ENCODE measurements around the gene FOXP4.
A peak's percentile ranks its signal among the peaks of the same experiment; 100 is the strongest.

The FOXP4 gene, protein sequence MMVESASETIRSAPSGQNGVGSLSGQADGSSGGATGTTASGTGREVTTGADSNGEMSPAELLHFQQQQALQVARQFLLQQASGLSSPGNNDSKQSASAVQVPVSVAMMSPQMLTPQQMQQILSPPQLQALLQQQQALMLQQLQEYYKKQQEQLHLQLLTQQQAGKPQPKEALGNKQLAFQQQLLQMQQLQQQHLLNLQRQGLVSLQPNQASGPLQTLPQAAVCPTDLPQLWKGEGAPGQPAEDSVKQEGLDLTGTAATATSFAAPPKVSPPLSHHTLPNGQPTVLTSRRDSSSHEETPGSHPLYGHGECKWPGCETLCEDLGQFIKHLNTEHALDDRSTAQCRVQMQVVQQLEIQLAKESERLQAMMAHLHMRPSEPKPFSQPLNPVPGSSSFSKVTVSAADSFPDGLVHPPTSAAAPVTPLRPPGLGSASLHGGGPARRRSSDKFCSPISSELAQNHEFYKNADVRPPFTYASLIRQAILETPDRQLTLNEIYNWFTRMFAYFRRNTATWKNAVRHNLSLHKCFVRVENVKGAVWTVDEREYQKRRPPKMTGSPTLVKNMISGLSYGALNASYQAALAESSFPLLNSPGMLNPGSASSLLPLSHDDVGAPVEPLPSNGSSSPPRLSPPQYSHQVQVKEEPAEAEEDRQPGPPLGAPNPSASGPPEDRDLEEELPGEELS

GRCh38 chr6:41545703-41546474, at the start of gene FOXP4:
FOXP4 (plus strand) TSS chr6:41546381; CDS start chr6:41565761, 19,380 bp downstream.
- peak; percentile 94 for DNase-seq (ENCODE audit: low read depth)

DNA sequence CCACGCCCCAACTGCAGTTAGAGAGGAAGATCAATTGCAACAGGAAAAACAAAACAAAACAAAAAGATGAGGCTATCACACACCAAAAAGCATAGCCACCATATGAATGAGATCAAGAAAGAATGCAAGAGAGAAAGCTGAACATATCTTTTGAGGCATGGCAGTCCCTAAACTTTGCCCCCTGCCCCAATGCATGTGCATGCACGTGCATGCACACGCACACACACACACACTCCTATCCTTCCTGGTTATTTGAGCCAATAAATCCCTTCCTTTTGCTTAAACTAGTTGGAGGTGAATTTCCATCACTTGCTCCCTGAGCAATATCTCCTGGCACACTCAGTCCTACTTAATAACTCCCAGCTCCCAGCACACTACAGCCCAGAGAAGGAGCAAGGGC, 48.6 kb upstream of the FOXP4 start:
- no peak for DNase-seq (ENCODE audit: low read depth)

DNA sequence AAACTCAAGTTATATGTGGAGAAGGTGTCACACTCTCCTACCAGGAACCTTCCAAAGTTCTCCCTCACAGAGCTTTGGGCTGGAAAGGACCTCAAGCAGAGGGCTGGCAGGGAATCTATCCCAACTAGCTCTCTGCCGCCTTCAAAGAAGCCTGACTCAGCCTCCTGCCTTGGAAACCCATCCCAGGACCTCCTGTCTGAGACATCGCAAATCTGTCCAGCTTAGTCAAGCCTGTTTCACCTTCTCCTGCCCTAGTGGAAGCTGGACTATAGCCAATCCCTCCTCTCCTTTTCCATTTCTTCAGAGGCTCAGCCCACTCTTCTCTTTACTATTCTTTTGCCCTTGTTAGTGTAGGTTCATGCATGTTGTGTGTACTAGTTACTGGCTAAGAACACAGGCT, 48.2 kb upstream of the FOXP4 start:
- peak; percentile 35 for DNase-seq (ENCODE audit: low read depth)

GRCh38 chr6:41498968-41499599, 47.1 kb upstream of the FOXP4 start:
- DNase-seq (ENCODE audit: low read depth): no peak

DNA sequence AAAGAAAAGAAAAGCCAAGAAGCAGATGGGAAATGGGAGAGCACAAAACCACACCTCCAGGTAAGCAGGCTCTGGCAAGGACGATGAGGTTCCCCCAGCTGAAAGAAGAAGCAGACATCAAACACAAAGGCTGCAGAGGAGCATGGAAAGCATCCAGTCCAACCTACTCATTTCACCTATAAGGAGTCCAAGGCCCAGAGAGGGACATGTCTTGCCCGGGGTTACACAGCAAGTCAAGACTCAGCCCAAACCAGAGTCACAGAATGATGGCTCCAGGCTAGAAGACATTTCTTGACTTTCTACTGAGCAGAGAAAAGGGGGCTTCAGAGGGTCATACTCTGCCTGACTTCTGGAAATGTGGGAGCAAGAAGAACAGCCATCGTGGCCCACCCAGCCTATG, 45.6 kb upstream of the FOXP4 start:
- DNase-seq (ENCODE audit: low read depth): no peak

DNA sequence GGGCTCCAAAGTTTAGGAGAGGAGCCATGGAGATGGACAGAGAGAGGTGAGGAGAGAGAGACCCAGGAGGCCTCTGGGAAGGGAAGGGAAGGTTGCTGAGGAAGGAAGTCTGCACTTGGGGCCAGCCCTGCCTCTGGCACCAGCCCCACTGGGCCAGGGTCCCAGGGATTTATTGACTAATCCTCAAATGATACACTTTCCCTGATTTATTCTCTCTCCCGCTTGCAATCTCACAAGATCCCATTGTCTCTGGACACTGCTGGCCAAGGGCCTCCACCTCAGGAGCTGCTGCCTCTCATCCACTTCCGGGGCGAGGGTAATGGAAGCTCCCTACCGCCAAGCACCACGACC, 43.6 kb upstream of the FOXP4 start:
- no peak for DNase-seq (ENCODE audit: low read depth)

DNA sequence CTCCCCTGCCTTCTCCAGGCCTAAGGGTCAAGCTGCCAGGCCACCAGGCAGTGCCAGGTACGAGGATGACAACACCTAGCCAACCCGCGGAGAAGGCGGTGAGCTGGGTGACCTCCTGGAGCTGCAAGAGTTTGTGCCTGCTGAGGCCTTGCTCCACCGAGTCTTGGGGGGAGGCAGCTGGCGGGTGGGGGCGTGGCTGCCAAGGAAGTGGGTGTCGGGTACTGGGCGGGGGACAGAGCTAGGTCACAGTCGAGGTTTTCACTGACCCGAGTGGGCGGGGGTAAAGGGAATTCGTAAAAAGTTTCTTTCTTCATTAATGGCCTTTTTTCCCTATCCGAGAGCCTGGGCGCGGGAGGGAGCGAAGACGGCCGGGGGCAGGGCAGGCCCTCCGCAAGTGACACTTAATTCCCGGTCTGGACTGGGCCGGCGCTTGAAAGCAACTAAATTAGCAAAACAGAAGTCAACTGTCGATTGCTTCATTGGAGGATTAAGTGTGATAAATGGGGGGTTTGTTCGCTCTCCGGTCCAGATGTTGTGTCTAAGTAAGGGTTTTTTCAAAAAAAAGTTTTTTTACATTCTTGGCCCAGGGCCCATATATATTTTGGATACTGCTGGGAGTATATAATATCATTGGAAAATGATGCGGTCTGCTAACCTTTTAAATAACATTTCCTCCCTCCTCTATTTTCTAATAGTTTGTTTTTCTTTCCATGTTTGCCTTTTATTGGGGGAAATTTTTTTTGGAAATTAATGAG, 43.1 kb upstream of the FOXP4 start:
- no peak for DNase-seq (ENCODE audit: low read depth)

- DNase-seq (ENCODE audit: low read depth): peak; percentile 85
Measured at GRCh38 chr6:41503827-41504465, 42.2 kb upstream of the FOXP4 start.

GRCh38 chr6:41504466-41505121, 41.6 kb upstream of the FOXP4 start:
- no peak for DNase-seq (ENCODE audit: low read depth)

DNA sequence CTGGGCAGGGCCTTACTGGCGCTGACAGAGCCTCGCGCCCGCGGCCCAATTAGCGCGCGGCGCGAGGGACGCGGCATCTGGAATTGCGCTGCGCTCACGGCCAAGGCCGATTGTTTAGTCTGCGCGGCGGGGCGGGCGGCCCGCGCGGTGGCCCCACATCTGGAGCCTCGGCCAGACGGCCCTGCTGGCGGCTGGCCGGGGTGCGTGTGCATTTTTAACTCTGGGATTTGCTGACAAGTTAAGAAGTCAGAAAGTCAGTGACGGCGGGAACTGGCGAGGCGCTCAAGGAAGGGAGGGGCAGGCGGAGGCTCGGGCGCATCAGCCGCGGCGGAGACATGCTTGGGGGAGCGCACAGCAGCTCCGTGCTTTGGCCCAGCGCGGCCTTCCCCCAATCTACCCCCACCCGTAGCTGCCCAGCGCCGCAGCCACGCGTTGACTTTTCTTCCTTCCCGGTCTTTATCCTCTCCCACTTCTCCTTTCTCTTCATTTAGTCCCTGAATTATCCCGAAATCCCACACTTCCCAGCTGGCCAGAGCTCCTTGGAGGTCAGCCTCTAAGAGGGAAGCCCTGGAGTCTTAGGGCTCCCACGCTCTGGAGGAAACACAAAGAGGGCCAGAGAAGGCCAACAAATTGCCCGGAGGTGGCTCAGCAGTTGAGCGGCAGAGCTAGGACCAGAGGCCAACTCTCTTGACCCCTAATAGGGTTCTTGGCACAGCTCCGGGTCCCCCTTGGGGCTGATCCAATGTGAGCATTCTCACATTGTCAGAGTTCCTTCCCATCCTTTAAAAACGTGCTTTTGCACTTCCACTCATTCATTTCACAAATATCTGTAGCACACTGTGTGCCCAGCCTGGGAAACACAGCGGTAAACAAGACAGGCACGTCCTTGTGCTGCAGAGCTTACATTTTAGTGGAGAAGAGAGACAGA, 40.8 kb upstream of the FOXP4 start:
- DNase-seq (ENCODE audit: low read depth): peak; percentile 86

GRCh38 chr6:41508479-41508878, 37.7 kb upstream of the FOXP4 start:
- no peak for DNase-seq (ENCODE audit: low read depth)

GRCh38 chr6:41509580-41509979, 36.6 kb upstream of the FOXP4 start:
- no peak for DNase-seq (ENCODE audit: low read depth)

GRCh38 chr6:41511443-41512060, 34.6 kb upstream of the FOXP4 start:
- no peak for DNase-seq (ENCODE audit: low read depth)

DNA sequence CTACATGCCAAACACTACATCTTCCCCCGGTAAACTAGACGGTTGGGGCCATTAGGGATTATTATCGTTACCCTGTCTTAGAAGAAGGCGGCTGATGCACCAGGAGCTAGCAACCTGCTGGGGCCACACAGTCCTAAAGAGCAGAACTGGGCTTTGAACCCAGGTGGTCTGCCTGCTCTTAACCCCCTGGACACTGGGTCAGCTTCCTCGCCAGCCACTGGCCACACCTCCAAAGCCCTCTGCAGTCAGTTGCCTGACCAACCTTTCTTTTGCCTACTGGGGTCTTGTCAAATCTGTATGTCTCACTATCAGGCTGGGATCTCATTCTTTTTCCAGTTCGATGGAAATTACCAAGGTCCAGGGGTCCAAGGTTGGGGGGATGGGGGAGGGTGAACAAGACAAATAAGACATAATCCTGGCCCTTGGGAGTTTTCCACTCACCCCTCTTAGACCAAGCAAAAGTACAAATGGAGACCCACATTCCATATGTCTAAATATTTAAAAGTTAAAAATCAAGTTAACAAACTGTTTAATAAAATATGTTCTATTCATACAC, 34.0 kb upstream of the FOXP4 start:
- no peak for DNase-seq (ENCODE audit: low read depth)

DNA sequence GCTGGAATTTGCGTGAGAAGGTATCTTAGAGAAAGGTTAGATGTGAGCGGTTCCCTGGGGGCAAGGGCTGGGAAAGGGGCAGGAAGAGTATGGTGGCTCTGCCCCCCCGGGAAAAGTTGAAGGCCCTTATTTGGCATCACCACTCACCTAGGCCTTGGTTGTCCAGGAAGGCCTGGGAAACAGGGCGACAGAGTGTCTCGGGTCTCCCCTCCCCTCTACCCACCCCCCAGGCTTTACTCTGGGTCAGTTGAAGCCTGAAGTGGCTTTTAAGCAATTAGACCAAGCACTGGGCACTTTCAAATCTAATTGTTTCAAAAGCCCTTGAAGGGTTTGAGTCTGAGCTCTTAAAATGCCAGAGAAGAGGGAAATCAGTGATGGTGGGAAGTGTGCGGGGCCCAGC, 30.2 kb upstream of the FOXP4 start:
- no peak for DNase-seq (ENCODE audit: low read depth)

DNA sequence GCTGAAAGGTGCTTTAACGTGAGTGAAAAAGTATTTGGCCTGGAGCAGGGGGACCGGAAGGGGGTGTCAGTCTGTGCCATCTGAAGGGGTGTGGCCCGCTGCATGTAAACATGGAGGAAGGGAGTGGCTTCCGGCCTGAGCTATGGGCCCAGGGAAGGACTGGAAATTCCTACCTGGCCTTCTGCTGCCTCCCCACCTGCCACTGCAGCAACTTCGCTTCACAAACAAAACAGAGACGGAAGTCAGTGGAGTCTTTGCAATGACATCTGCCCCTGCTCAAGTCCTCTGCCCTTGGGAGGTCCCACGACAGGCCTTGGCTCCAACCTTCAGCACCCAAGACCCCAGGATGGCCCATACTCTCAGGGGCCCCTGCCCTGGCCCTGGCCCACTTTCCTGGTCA, 28.1 kb upstream of the FOXP4 start:
- no peak for DNase-seq (ENCODE audit: low read depth)

GRCh38 chr6:41519305-41519744, 26.9 kb upstream of the FOXP4 start:
- DNase-seq (ENCODE audit: low read depth): no peak
